Lower leg skin (tissue), 4 donors: ENCODE results near the gene PRICKLE2. TPM values are rescaled to one million over a fixed set of nuclear protein-coding genes. Genes with fewer than 3 reads are reported as not detected.
A peak's percentile ranks its signal among the peaks of the same experiment; 100 is the strongest.

Source experiments
- DNase-seq, 2 donors: peaks; one replicate each; pipeline ENCODE4 v3.0.0-alpha.2; 2019; ENCODE audit warnings: low spot score in 2 of 2
- H3K4me3 ChIP-seq: fragments of 200-600 bp; sonication (generic); 2 replicates; pipeline ENCODE4 v1.5.1; 2017; ENCODE audit warnings: mild to moderate bottlenecking, low read depth; ENCODE audit not compliant: poor library complexity, severe bottlenecking
- CTCF ChIP-seq, 3 donors: fragments of 450-650 bp; IDR thresholded peaks; one replicate each; pipeline ENCODE4 v1.5.1; 2016; ENCODE audit warnings: antibody characterized with exemption in 3 of 3, mild to moderate bottlenecking in 3 of 3, moderate library complexity in 2 of 3
- POLR2A ChIP-seq, 2 donors: fragments of 450-650 bp; IDR thresholded peaks; one replicate each; pipeline ENCODE4 v1.6.1; 2016 to 2017; ENCODE audit warnings: antibody characterized with exemption in 2 of 2, mild to moderate bottlenecking in 1 of 2, moderate library complexity in 1 of 2
- WGBS, 2 donors: methylation state at CpG; one replicate each; pipeline ENCODE4 v1.1.5; 2018; 5-methylcytosine and 5-hydroxymethylcytosine counted together
- intact Hi-C: fragments of 100-400 bp; cut with DNase I; formaldehyde crosslinking; loops from one replicate; pipeline ENCODE4 v1.15.0; 2023; ENCODE audit warnings: low total_unique reads
- total RNA-seq, 4 donors: library from RNA; depleted of rRNA; stranded (reverse); fragments of >200 nt; gene quantifications; one replicate each; pipeline ENCODE4 v1.1.0, GENCODE V29; 2016

PRICKLE2 gene
- total RNA-seq, 4 donors from 2014 or later: 10.2 to 18.7 (median 11.7) TPM

GRCh38 chr3:64157150-64158035 lies 67.9 kb downstream of the PRICKLE2 start:
- DNase-seq: peak in 1 of 2 donors; percentile 70
- intact Hi-C loops: no loop called here
- H3K4me3 ChIP-seq: no peak overlapping the region
- no peak for TF ChIP-seq POLR2A (IDR thresholded peaks at IDR 0.05)
- TF ChIP-seq CTCF (IDR thresholded peaks at IDR 0.05): no peak
- WGBS, 2 donors: 86 to 87% methylated on average over 17 of the region's 17 CpGs

- TF ChIP-seq POLR2A (IDR thresholded peaks at IDR 0.05) (no peak), CTCF (IDR thresholded peaks at IDR 0.05) (no peak)
Measured at GRCh38 chr3:64155328-64155727, 69.9 kb downstream of the PRICKLE2 start.

GRCh38 chr3:64152676-64153466 lies 72.4 kb downstream of the PRICKLE2 start:
- 95 to 96% methylated on average over 9 of the region's 9 CpGs for WGBS, 2 donors
- peak in 1 of 2 donors; percentile 68 for DNase-seq
- H3K4me3 ChIP-seq: no peak overlapping the region
- TF ChIP-seq CTCF (IDR thresholded peaks at IDR 0.05) (no peak), POLR2A (IDR thresholded peaks at IDR 0.05) (no peak)
- intact Hi-C loops: no loop called here

More at GRCh38 chr3:64155328-64155727, 69.9 kb downstream of the PRICKLE2 start:
- no peak overlapping the region for H3K4me3 ChIP-seq
- 80 to 83% methylated on average over 3 of the region's 3 CpGs for WGBS, 2 donors
- intact Hi-C loops: no loop called here
- no peak for DNase-seq

GRCh38 chr3:64152086-64152485 lies 73.2 kb downstream of the PRICKLE2 start:
- DNase-seq: peak in 1 of 2 donors; percentile 70
- H3K4me3 ChIP-seq: no peak overlapping the region
- 42 to 46% methylated on average over 2 of the region's 2 CpGs for WGBS, 2 donors
- TF ChIP-seq CTCF (IDR thresholded peaks at IDR 0.05) (no peak), POLR2A (IDR thresholded peaks at IDR 0.05) (no peak)
- intact Hi-C loops: no loop called here

- TF ChIP-seq CTCF (IDR thresholded peaks at IDR 0.05) (no peak), POLR2A (IDR thresholded peaks at IDR 0.05) (no peak)
- peak in 1 of 2 donors; percentile 4 for DNase-seq
- H3K4me3 ChIP-seq: no peak overlapping the region
- intact Hi-C loops: no loop called here
- WGBS, 2 donors: 85 to 86% methylated on average over 5 of the region's 5 CpGs
Measured at GRCh38 chr3:64151342-64151871, 73.9 kb downstream of the PRICKLE2 start.
